Measurements from ENCODE around the gene TSC1.

DNA sequence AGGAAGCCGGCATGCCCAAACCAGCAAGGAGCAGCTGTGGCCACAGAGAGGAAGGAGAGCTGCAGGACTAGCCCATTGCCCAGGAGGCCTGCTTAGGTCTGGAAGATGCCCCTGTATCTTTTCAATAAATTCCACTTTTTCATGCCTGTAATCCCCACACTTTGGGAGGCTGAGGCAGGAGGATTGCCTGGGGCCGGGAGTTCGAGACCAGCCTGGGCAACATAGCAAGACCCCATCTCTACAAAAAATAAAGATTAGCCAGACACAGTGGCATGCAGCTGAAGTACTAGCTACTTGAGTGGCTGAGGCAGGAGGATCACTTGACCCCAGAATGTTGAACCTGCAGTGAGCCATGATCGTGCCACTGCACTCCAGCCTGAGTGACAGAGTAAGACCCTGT is 5.3 kb upstream of the TSC1 start:
- TF ChIP-seq CTCF (IDR thresholded peaks at IDR 0.05; ENCODE audit: poor library complexity) (no peak), EZH2 (IDR thresholded peaks at IDR 0.05; ENCODE audit: borderline replicate concordance) (no peak)
